Coronary artery (tissue), 2 donors: ENCODE results near the gene SLC8A3.

Experiments
- DNase-seq: peaks from one replicate; pipeline ENCODE4 v3.0.0-alpha.2; 2017; ENCODE audit warnings: low spot score
- H3K27ac ChIP-seq, 2 donors: fragments of 200-600 bp; sonication (generic); one replicate each; pipeline ENCODE4 v1.5.1; 2016 to 2019
- H3K4me3 ChIP-seq: fragments of 200-600 bp; sonication (generic); 2 replicates; pipeline ENCODE4 v1.5.1; 2016; ENCODE audit warnings: mild to moderate bottlenecking, moderate library complexity
- TF ChIP-seq, protein P1 (sequence below): fragments of 200-600 bp; sonication (generic); IDR thresholded peaks from one replicate; pipeline ENCODE4 v1.5.1; 2019; ENCODE audit warnings: antibody characterized with exemption

The SLC8A3 gene

GRCh38 chr14:70013271-70013873, 175.4 kb downstream of the SLC8A3 start:
- no peak for DNase-seq

DNA sequence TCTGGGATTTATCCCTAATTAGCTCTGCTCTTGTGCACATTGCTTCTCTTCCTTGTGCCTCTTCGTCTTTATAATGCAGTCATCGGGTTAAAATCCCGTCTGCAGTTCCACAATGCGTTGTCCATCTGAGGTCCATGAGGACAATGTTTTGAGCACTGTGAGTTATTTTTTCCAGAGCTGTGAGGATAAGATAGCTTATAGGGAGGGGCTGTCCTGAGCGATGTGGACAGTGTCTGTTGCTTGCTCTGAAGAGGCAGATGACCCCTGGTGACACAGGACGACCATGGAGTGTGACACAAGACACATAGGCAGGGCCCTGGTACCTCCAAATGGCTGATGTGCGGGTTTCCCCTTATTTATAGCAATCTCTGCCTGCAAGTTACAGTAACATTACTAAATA, 177.0 kb downstream of the SLC8A3 start:
- TF ChIP-seq, protein P1, sequence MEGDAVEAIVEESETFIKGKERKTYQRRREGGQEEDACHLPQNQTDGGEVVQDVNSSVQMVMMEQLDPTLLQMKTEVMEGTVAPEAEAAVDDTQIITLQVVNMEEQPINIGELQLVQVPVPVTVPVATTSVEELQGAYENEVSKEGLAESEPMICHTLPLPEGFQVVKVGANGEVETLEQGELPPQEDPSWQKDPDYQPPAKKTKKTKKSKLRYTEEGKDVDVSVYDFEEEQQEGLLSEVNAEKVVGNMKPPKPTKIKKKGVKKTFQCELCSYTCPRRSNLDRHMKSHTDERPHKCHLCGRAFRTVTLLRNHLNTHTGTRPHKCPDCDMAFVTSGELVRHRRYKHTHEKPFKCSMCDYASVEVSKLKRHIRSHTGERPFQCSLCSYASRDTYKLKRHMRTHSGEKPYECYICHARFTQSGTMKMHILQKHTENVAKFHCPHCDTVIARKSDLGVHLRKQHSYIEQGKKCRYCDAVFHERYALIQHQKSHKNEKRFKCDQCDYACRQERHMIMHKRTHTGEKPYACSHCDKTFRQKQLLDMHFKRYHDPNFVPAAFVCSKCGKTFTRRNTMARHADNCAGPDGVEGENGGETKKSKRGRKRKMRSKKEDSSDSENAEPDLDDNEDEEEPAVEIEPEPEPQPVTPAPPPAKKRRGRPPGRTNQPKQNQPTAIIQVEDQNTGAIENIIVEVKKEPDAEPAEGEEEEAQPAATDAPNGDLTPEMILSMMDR: no peak
- Histone ChIP-seq H3K27ac (no peak overlapping the region), H3K4me3 (no peak overlapping the region)
- DNase-seq: no peak

More at GRCh38 chr14:70013271-70013873, 175.4 kb downstream of the SLC8A3 start:
- no peak overlapping the region for H3K4me3 ChIP-seq
- TF ChIP-seq, protein P1: no peak
- no peak overlapping the region for H3K27ac ChIP-seq

DNA sequence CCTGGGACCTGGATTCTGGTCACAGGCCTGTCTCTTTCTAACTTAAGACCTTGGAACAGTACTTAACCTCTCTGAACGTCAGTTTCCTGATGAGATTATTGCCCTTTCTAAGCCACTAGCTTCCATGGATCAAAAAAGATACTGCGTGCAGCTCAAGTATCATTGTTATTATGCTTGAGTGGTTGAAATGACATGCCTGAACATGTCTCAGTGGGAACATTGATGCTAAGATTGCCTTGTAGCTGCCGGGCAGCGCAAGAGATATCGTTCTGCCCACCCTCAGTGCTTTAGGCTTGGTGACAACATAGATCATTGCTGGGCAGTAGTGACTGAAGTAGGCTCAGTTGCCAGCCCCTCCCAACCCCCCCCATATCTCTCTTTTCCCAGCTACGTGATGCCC, 177.7 kb downstream of the SLC8A3 start:
- no peak for DNase-seq
- TF ChIP-seq, protein P1: no peak
- no peak overlapping the region for H3K27ac ChIP-seq
- no peak overlapping the region for H3K4me3 ChIP-seq

- Histone ChIP-seq H3K27ac (no peak overlapping the region), H3K4me3 (no peak overlapping the region)
- TF ChIP-seq, protein P1: no peak
- no peak for DNase-seq
These were observed 178.8 kb downstream of the SLC8A3 start for GRCh38 chr14:70009961-70010360.

GRCh38 chr14:70008284-70009262, 180.2 kb downstream of the SLC8A3 start:
- TF ChIP-seq, protein P1: no peak
- Histone ChIP-seq H3K4me3 (no peak overlapping the region), H3K27ac (no peak overlapping the region)
- DNase-seq: no peak

GRCh38 chr14:70006699-70007098, 182.1 kb downstream of the SLC8A3 start:
- no peak overlapping the region for H3K4me3 ChIP-seq
- DNase-seq: no peak
- no peak overlapping the region for H3K27ac ChIP-seq
- TF ChIP-seq, protein P1: no peak
